SK-N-SH treated with all-trans-retinoic acid at 6 μM for 48 hours (cell line): ENCODE results near the gene ZSCAN25.
"Not testable (repeated sequence)": the region's sequence is repeated elsewhere in the genome, so short reads cannot be mapped to it uniquely, and the experiment has no call there.

ENCODE experiments used
- ATAC-seq: fragments of 200-7000 bp; cut with Tn5 transposase; 3 replicates; pipeline ENCODE4 v1.9.1; 2020; ENCODE audit warnings: mild to moderate bottlenecking, moderate library complexity
- ARNTL ChIP-seq: fragments of 450-650 bp; formaldehyde crosslinking; IDR thresholded peaks from 2 replicates; pipeline ENCODE4 v1.5.0; 2020; ENCODE audit warnings: low read depth, mild to moderate bottlenecking, moderate library complexity, borderline replicate concordance
- ESRRG ChIP-seq: fragments of 250-450 bp; sonication (Bioruptor Pico); IDR thresholded peaks from 2 replicates; pipeline ENCODE4 v1.6.1; 2021; ENCODE audit warnings: mild to moderate bottlenecking
- GLIS3 ChIP-seq: fragments of 250-450 bp; sonication (Bioruptor Pico); IDR thresholded peaks from 2 replicates; pipeline ENCODE4 v1.5.0; 2020; ENCODE audit warnings: mild to moderate bottlenecking, moderate library complexity
- ISL1 ChIP-seq: fragments of 250-450 bp; sonication (Bioruptor Pico); IDR thresholded peaks from 2 replicates; pipeline ENCODE4 v2.1.2; 2022; ENCODE audit warnings: mild to moderate bottlenecking, moderate library complexity
- OSR1 ChIP-seq: fragments of 250-450 bp; sonication (Bioruptor Pico); IDR thresholded peaks from 2 replicates; pipeline ENCODE4 v1.8.0; 2022; ENCODE audit warnings: moderate library complexity, mild to moderate bottlenecking, inconsistent platforms
- RARB ChIP-seq: fragments of 250-450 bp; sonication (Bioruptor Pico); IDR thresholded peaks from 2 replicates; pipeline ENCODE4 v1.8.0; 2021; ENCODE audit warnings: mild to moderate bottlenecking, moderate library complexity
- SNAI2 ChIP-seq: fragments of 250-450 bp; sonication (Bioruptor Pico); IDR thresholded peaks from 2 replicates; pipeline ENCODE4 v1.5.0; 2020; ENCODE audit warnings: mild to moderate bottlenecking, moderate library complexity
- TOX ChIP-seq: fragments of 250-450 bp; sonication (Bioruptor Pico); IDR thresholded peaks from 2 replicates; pipeline ENCODE4 v1.8.0; 2021; ENCODE audit warnings: mild to moderate bottlenecking, moderate library complexity, borderline replicate concordance
- ZC3H10 ChIP-seq: fragments of 250-450 bp; sonication (Bioruptor Pico); IDR thresholded peaks from 2 replicates; pipeline ENCODE4 v1.5.1; 2021; ENCODE audit warnings: mild to moderate bottlenecking, moderate library complexity
- ZFP30 ChIP-seq: fragments of 450-650 bp; formaldehyde crosslinking; IDR thresholded peaks from 2 replicates; pipeline ENCODE4 v1.5.0; 2022; ENCODE audit warnings: mild to moderate bottlenecking, moderate library complexity
- ZNF565 ChIP-seq: fragments of 450-650 bp; formaldehyde crosslinking; conservative IDR thresholded peaks from 2 replicates; pipeline ENCODE4 v1.5.0; 2020; ENCODE audit warnings: low read depth, mild to moderate bottlenecking, moderate library complexity
- ZNF8 ChIP-seq: fragments of 450-650 bp; formaldehyde crosslinking; IDR thresholded peaks from 2 replicates; pipeline ENCODE4 v1.5.0; 2020; ENCODE audit warnings: mild to moderate bottlenecking, moderate library complexity
- TF ChIP-seq, protein P1 (sequence below): fragments of 250-450 bp; sonication (Bioruptor Pico); IDR thresholded peaks from 2 replicates; pipeline ENCODE4 v1.8.0; 2021; ENCODE audit warnings: low read depth, mild to moderate bottlenecking, moderate library complexity, borderline replicate concordance
- TF ChIP-seq, protein P2 (sequence below): fragments of 250-450 bp; sonication (Bioruptor Pico); IDR thresholded peaks from 2 replicates; pipeline ENCODE4 v1.8.0; 2020; ENCODE audit warnings: mild to moderate bottlenecking, moderate library complexity, borderline replicate concordance
- TF ChIP-seq, protein P3 (sequence below): fragments of 250-450 bp; sonication (Bioruptor Pico); IDR thresholded peaks from 2 replicates; pipeline ENCODE4 v1.5.1; 2020; ENCODE audit warnings: low read depth, mild to moderate bottlenecking, moderate library complexity
- TF ChIP-seq, protein P4 (sequence below): fragments of 250-450 bp; sonication (Bioruptor Pico); IDR thresholded peaks from 2 replicates; pipeline ENCODE4 v1.5.0; 2020; ENCODE audit warnings: mild to moderate bottlenecking, moderate library complexity
- TF ChIP-seq, protein P5 (sequence below): fragments of 250-450 bp; sonication (Bioruptor Pico); IDR thresholded peaks from 2 replicates; pipeline ENCODE4 v1.5.1; 2021; ENCODE audit warnings: mild to moderate bottlenecking, moderate library complexity

ZSCAN25 gene

DNA sequence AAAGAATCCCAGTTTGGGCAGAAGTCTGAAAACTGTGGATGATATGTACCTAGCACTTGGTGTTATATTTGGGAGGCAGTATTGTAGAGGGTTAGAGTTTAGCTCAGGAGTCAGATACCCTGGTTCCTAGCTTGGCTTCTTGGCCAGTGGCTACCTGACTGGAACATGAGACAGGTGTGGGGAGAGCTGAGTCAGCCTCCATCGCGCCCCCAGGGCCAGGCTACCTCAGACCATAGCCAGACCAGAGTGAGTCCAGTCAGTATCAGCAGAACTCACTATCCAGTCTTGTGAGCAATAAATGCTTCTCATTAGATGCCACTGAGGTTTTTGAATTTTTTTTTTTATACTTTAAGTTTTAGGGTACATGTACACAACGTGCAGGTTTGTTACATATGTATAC, 37.0 kb downstream of the ZSCAN25 start:
- no peak for ATAC-seq
- TF ChIP-seq ZC3H10 (CRISPR knock-in tag) (no peak), OSR1 (no peak), TOX (no peak), ZFP30 (no peak), ARNTL (CRISPR knock-in tag) (no peak), ZNF8 (no peak), ISL1 (CRISPR knock-in tag) (no peak), RARB (CRISPR knock-in tag) (no peak), ESRRG (CRISPR knock-in tag) (no peak)
- TF ChIP-seq, protein P1, sequence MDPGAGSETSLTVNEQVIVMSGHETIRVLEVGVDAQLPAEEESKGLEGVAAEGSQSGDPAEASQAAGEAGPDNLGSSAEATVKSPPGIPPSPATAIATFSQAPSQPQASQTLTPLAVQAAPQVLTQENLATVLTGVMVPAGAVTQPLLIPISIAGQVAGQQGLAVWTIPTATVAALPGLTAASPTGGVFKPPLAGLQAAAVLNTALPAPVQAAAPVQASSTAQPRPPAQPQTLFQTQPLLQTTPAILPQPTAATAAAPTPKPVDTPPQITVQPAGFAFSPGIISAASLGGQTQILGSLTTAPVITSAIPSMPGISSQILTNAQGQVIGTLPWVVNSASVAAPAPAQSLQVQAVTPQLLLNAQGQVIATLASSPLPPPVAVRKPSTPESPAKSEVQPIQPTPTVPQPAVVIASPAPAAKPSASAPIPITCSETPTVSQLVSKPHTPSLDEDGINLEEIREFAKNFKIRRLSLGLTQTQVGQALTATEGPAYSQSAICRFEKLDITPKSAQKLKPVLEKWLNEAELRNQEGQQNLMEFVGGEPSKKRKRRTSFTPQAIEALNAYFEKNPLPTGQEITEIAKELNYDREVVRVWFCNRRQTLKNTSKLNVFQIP, result no peak
- TF ChIP-seq, protein P2, sequence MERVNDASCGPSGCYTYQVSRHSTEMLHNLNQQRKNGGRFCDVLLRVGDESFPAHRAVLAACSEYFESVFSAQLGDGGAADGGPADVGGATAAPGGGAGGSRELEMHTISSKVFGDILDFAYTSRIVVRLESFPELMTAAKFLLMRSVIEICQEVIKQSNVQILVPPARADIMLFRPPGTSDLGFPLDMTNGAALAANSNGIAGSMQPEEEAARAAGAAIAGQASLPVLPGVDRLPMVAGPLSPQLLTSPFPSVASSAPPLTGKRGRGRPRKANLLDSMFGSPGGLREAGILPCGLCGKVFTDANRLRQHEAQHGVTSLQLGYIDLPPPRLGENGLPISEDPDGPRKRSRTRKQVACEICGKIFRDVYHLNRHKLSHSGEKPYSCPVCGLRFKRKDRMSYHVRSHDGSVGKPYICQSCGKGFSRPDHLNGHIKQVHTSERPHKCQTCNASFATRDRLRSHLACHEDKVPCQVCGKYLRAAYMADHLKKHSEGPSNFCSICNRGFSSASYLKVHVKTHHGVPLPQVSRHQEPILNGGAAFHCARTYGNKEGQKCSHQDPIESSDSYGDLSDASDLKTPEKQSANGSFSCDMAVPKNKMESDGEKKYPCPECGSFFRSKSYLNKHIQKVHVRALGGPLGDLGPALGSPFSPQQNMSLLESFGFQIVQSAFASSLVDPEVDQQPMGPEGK, result no peak
- TF ChIP-seq, protein P3, sequence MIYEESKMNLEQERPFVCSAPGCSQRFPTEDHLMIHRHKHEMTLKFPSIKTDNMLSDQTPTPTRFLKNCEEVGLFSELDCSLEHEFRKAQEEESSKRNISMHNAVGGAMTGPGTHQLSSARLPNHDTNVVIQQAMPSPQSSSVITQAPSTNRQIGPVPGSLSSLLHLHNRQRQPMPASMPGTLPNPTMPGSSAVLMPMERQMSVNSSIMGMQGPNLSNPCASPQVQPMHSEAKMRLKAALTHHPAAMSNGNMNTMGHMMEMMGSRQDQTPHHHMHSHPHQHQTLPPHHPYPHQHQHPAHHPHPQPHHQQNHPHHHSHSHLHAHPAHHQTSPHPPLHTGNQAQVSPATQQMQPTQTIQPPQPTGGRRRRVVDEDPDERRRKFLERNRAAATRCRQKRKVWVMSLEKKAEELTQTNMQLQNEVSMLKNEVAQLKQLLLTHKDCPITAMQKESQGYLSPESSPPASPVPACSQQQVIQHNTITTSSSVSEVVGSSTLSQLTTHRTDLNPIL (CRISPR knock-in tag), result no peak

DNA sequence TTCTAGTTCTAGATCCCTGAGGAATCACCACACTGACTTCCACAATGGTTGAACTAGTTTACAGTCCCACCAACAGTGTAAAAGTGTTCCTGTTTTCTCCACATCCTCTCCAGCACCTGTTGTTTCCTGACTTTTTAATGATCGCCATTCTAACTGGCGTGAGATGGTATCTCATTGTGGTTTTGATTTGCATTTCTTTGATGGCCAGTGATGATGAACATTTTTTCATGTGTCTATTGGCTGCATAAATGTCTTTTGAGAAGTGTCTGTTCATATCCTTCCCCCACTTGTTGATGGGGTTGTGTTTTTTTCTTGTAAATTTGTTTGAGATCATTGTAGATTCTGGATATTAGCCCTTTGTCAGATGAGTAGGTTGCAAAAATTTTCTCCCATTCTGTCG, 37.9 kb downstream of the ZSCAN25 start:
- ATAC-seq, result not testable (repeated sequence)

DNA sequence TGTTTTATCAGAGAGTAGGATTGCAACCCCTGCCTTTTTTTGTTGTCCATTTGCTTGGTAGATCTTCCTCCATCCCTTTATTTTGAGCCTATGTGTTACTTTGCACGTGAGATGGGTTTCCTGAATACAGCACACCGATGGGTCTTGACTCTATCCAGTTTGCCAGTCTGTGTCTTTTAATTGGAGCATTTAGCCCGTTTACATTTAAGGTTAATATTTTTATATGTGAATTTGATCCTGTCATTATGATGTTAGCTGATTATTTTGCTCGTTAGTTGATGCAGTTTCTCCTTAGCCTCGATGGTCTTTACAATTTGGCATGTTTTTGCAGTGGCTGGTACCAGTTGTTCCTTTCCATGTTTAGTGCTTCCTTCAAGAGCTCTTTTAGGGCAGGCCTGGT, 41.1 kb downstream of the ZSCAN25 start:
- not testable (repeated sequence) for ATAC-seq

DNA sequence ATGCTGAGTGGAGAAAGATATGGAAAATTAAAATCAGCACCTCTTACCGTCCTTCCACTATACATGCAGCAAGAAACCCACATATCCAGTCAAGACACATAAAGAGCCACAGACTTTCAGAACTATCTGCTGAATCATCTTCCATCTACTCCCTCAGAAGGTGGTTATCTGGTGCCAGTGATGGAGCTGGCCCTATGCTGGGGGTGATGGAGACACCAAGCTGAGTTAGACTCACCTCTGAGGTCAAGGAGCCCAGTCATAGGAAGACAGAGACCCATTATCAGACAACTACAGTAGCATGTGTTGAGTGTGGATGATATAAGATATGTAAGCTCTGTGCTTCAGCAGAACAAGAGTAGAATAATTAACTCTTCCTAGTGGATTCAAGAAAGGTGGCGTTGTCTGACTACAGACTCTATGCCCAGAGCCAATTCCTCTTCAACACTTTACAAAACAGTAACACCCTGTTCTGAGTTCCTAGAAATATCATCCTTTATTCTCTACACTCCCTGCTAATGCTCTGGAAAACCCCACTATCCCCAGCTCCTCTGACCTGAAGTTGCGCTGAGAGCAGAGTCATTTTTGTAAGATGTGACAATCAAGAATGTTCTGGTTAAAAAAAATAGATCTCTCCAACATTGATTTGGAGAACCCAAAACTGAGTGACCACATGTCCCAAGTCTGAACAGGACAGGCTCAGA, 48.7 kb downstream of the ZSCAN25 start:
- ATAC-seq, result no peak
- no peak for TF ChIP-seq ZNF8
- no peak for TF ChIP-seq OSR1
- TF ChIP-seq, protein P4, sequence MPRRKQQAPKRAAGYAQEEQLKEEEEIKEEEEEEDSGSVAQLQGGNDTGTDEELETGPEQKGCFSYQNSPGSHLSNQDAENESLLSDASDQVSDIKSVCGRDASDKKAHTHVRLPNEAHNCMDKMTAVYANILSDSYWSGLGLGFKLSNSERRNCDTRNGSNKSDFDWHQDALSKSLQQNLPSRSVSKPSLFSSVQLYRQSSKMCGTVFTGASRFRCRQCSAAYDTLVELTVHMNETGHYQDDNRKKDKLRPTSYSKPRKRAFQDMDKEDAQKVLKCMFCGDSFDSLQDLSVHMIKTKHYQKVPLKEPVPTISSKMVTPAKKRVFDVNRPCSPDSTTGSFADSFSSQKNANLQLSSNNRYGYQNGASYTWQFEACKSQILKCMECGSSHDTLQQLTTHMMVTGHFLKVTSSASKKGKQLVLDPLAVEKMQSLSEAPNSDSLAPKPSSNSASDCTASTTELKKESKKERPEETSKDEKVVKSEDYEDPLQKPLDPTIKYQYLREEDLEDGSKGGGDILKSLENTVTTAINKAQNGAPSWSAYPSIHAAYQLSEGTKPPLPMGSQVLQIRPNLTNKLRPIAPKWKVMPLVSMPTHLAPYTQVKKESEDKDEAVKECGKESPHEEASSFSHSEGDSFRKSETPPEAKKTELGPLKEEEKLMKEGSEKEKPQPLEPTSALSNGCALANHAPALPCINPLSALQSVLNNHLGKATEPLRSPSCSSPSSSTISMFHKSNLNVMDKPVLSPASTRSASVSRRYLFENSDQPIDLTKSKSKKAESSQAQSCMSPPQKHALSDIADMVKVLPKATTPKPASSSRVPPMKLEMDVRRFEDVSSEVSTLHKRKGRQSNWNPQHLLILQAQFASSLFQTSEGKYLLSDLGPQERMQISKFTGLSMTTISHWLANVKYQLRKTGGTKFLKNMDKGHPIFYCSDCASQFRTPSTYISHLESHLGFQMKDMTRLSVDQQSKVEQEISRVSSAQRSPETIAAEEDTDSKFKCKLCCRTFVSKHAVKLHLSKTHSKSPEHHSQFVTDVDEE, result no peak
- TF ChIP-seq GLIS3 (CRISPR knock-in tag), result no peak
- TF ChIP-seq, protein P5, sequence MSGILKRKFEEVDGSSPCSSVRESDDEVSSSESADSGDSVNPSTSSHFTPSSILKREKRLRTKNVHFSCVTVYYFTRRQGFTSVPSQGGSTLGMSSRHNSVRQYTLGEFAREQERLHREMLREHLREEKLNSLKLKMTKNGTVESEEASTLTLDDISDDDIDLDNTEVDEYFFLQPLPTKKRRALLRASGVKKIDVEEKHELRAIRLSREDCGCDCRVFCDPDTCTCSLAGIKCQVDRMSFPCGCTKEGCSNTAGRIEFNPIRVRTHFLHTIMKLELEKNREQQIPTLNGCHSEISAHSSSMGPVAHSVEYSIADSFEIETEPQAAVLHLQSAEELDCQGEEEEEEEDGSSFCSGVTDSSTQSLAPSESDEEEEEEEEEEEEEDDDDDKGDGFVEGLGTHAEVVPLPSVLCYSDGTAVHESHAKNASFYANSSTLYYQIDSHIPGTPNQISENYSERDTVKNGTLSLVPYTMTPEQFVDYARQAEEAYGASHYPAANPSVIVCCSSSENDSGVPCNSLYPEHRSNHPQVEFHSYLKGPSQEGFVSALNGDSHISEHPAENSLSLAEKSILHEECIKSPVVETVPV (CRISPR knock-in tag), result no peak
- TF ChIP-seq, protein P2, result no peak
- TF ChIP-seq, protein P3 (CRISPR knock-in tag), result no peak
- TF ChIP-seq ZFP30, result no peak
- TF ChIP-seq ARNTL (CRISPR knock-in tag), result no peak
- TF ChIP-seq SNAI2, result no peak
- TF ChIP-seq ZNF565 (CRISPR knock-in tag), result no peak
